ENCODE data around the gene FAM180A. TPM values are rescaled to one million over a fixed set of nuclear protein-coding genes. Genes with fewer than 3 reads are reported as not detected.

The FAM180A gene
- total RNA-seq, 2 donors from 2014 or later = not detected

GRCh38 chr7:135723411-135723810, 25.2 kb downstream of the FAM180A start:
- no peaks in the 10 kb centered on the region for H3K27me3 ChIP-seq (ENCODE audit: control insufficient read depth, insufficient read depth, low read length, poor library complexity, severe bottlenecking)

GRCh38 chr7:135721198-135721820, 27.3 kb downstream of the FAM180A start:
- no peaks in the 10 kb centered on the region for H3K27me3 Mint-ChIP-seq (ENCODE audit: insufficient read depth)
- DNase-seq = no peak

More at GRCh38 chr7:135723411-135723810, 25.2 kb downstream of the FAM180A start:
- WGBS, 2 experiments (ENCODE audit: insufficient coverage in 1 of 2, insufficient read length in 1 of 2) = 94 to 95% methylated on average over 6 to 7 of the region's 7 CpGs
- no peak overlapping the region for H3K27ac ChIP-seq (ENCODE audit: low read depth, low read length)
- H3K4me1 ChIP-seq (ENCODE audit: control insufficient read depth, insufficient read depth, low read length) = no peaks in the 10 kb centered on the region
- H3K9me3 ChIP-seq (ENCODE audit: control insufficient read depth, low read length) = no peaks in the 10 kb centered on the region
- DNase-seq = no peak
- H3K27me3 Mint-ChIP-seq (ENCODE audit: insufficient read depth) = no peaks in the 10 kb centered on the region
- H3K9me3 Mint-ChIP-seq = no peaks in the 10 kb centered on the region
- no peak overlapping the region for H3K27ac Mint-ChIP-seq
- H3K4me1 Mint-ChIP-seq = peaks cover 21% of the 10 kb centered on the region
- TF ChIP-seq CTCF (conservative IDR thresholded peaks at IDR 0.05) = no peak
- H3K36me3 Mint-ChIP-seq (ENCODE audit: low read depth) = no peaks in the 10 kb centered on the region
- no peak overlapping the region for H3K4me3 Mint-ChIP-seq
- no peaks in the 10 kb centered on the region for H3K36me3 ChIP-seq (ENCODE audit: control insufficient read depth, insufficient read depth, low read length)
- H3K4me3 ChIP-seq (ENCODE audit: low read length) = no peak overlapping the region
- no peak overlapping the region for H3K9ac ChIP-seq (ENCODE audit: extremely low read depth, low read length, poor library complexity, severe bottlenecking)

GRCh38 chr7:135719688-135720087, 28.9 kb downstream of the FAM180A start:
- H3K4me3 ChIP-seq (ENCODE audit: low read length) = no peak overlapping the region
- H3K36me3 ChIP-seq (ENCODE audit: control insufficient read depth, insufficient read depth, low read length) = no peaks in the 10 kb centered on the region
- no peaks in the 10 kb centered on the region for H3K27me3 ChIP-seq (ENCODE audit: control insufficient read depth, insufficient read depth, low read length, poor library complexity, severe bottlenecking)
- H3K9ac ChIP-seq (ENCODE audit: extremely low read depth, low read length, poor library complexity, severe bottlenecking) = no peak overlapping the region
- no peaks in the 10 kb centered on the region for H3K9me3 Mint-ChIP-seq
- no peak overlapping the region for H3K27ac ChIP-seq (ENCODE audit: low read depth, low read length)
- no peak for DNase-seq
- H3K4me1 ChIP-seq (ENCODE audit: control insufficient read depth, insufficient read depth, low read length) = no peaks in the 10 kb centered on the region
- no peak overlapping the region for H3K4me3 Mint-ChIP-seq
- 90 to 100% methylated on average over 1 of the region's 2 CpGs for WGBS, 2 experiments (ENCODE audit: insufficient coverage in 1 of 2, insufficient read length in 1 of 2)
- H3K9me3 ChIP-seq (ENCODE audit: control insufficient read depth, low read length) = no peaks in the 10 kb centered on the region
- H3K27me3 Mint-ChIP-seq (ENCODE audit: insufficient read depth) = no peaks in the 10 kb centered on the region
- no peaks in the 10 kb centered on the region for H3K36me3 Mint-ChIP-seq (ENCODE audit: low read depth)
- peaks cover 9% of the 10 kb centered on the region for H3K4me1 Mint-ChIP-seq
- TF ChIP-seq CTCF (conservative IDR thresholded peaks at IDR 0.05) = no peak
- no peak overlapping the region for H3K27ac Mint-ChIP-seq

More at GRCh38 chr7:135721198-135721820, 27.3 kb downstream of the FAM180A start:
- TF ChIP-seq CTCF (conservative IDR thresholded peaks at IDR 0.05) = no peak
- Histone ChIP-seq H3K9ac (ENCODE audit: extremely low read depth, low read length, poor library complexity, severe bottlenecking) (no peak overlapping the region), H3K27me3 (ENCODE audit: control insufficient read depth, insufficient read depth, low read length, poor library complexity, severe bottlenecking) (no peaks in the 10 kb centered on the region), H3K27ac (ENCODE audit: low read depth, low read length) (no peak overlapping the region), H3K36me3 (ENCODE audit: control insufficient read depth, insufficient read depth, low read length) (no peaks in the 10 kb centered on the region), H3K4me1 (ENCODE audit: control insufficient read depth, insufficient read depth, low read length) (no peaks in the 10 kb centered on the region), H3K9me3 (ENCODE audit: control insufficient read depth, low read length) (no peaks in the 10 kb centered on the region), H3K4me3 (ENCODE audit: low read length) (no peak overlapping the region)
- Mint-ChIP-seq H3K27ac (no peak overlapping the region), H3K4me1 (peaks cover 15% of the 10 kb centered on the region), H3K4me3 (no peak overlapping the region), H3K36me3 (ENCODE audit: low read depth) (no peaks in the 10 kb centered on the region), H3K9me3 (no peaks in the 10 kb centered on the region)
- 94 to 95% methylated on average over 18 to 21 of the region's 21 CpGs for WGBS, 2 experiments (ENCODE audit: insufficient coverage in 1 of 2, insufficient read length in 1 of 2)
